Limb (tissue), 2 donors: ENCODE data around the gene KLHL25.

Experiments used
- DNase-seq, 2 donors: peaks; one replicate each; pipeline ENCODE4 v3.0.0-alpha.2; 2016; ENCODE audit errors: extremely low spot score in 2 of 2

KLHL25 gene

DNA sequence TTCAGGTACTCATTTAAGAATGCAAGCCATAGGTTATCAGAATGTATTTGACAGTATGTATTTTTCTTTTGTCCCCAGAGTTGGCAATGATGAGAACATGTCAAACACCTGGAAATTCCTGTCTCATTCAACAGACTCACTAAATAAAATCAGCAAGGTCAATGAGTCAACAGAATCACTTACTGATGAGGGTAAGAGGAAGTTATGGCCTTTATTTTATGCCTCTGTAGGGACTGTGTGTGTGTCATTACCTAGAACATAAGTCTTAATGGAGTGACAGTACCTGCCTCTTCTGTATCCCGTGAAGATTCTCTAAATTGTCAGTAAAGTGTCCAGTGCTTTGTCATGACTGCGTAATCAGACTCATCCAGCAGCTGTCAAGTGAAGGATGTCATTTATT lies 77.5 kb downstream of the KLHL25 start:
- no peak for DNase-seq

DNA sequence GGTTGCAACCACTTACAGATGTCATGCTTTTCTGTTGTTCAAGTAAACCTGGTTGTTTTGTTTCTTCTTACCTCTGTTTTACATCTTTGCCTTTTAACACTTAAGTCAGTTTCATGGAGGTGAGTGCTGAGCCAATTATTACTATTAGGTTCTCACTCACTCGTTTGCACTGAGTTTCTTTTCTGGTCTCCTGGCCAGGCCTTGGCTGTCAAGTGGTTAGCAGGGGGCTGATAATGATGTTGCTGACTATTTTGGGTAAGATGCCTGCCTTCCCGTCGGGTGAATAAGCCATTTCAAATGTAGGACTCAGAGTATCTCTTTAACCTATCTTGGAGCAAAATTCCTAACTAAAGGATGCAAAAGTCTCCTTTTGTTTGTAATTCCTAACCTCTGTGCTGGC lies 78.5 kb downstream of the KLHL25 start:
- DNase-seq: no peak

GRCh38 chr15:85711580-85712192 lies 83.0 kb downstream of the KLHL25 start:
- DNase-seq: no peak

DNA sequence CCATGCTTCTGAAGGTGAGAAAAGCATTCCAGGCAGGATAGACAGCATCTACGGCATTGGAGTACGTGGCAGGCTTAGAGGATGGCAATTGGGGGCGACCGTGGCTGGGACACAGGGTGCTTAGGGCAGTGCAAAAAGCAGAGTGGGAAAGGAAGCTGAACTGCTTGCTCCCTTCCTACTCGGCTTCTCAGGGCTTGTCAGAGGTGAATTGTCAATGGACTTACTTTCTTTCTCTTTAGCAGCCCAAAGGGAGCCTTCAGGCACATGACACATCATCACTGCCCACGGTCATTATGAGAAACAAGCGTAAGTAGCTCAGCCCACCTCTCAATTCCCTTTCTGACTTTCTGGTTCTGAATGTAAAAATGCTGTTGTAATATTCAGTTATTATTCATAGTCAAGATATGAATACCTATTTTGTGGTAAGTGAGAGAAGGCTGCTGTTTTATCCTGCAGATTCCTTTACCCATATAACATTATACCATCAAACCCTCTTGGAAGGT lies 84.3 kb downstream of the KLHL25 start:
- DNase-seq: no peak
